Ramos (cell line): Measurements from ENCODE around the gene KCNK3.

Source experiments
- in situ Hi-C: fragments of 300-500 bp; cut with MboI; formaldehyde crosslinking; loops from one replicate; pipeline ENCODE4 v1.14.3; 2022; ENCODE audit warnings: low sequenced_read_pairs; ENCODE audit not compliant: unreplicated experiment

KCNK3 gene

GRCh38 chr2:26685989-26686839, 6.3 kb upstream of the KCNK3 start:
- in situ Hi-C loops: no loop called here

- in situ Hi-C loops: no loop called here
These were observed 5.2 kb upstream of the KCNK3 start for GRCh38 chr2:26687328-26687727.

- in situ Hi-C loops: no loop called here
These were observed 4.7 kb upstream of the KCNK3 start for GRCh38 chr2:26687801-26688200.

GRCh38 chr2:26691161-26691560, 1.4 kb upstream of the KCNK3 start:
- in situ Hi-C loops: no loop called here

GRCh38 chr2:26691881-26692278, 642 bp upstream of the KCNK3 start:
- in situ Hi-C loops: no loop called here

- in situ Hi-C loops: no loop called here
These were observed 651 bp downstream of the KCNK3 start for GRCh38 chr2:26692897-26693849.

- in situ Hi-C loops: no loop called here
These were observed 1.5 kb downstream of the KCNK3 start for GRCh38 chr2:26694001-26694400.

- in situ Hi-C loops: no loop called here
These were observed 3.9 kb downstream of the KCNK3 start for GRCh38 chr2:26696351-26696816.

GRCh38 chr2:26697425-26697824, 4.9 kb downstream of the KCNK3 start:
- in situ Hi-C loops: no loop called here

GRCh38 chr2:26699295-26699694, 6.8 kb downstream of the KCNK3 start:
- in situ Hi-C loops: no loop called here

- in situ Hi-C loops: no loop called here
These were observed 7.6 kb downstream of the KCNK3 start for GRCh38 chr2:26700078-26700477.

GRCh38 chr2:26701596-26701995, 9.1 kb downstream of the KCNK3 start:
- in situ Hi-C loops: no loop called here

- in situ Hi-C loops: no loop called here
These were observed 9.5 kb downstream of the KCNK3 start for GRCh38 chr2:26702025-26702424.

- in situ Hi-C loops: no loop called here
These were observed 12.0 kb downstream of the KCNK3 start for GRCh38 chr2:26704441-26704977.

GRCh38 chr2:26705126-26705525, 12.6 kb downstream of the KCNK3 start:
- in situ Hi-C loops: no loop called here

GRCh38 chr2:26706093-26706492, 13.6 kb downstream of the KCNK3 start:
- in situ Hi-C loops: no loop called here

GRCh38 chr2:26706616-26707473, 14.3 kb downstream of the KCNK3 start:
- in situ Hi-C loops: no loop called here

- in situ Hi-C loops: no loop called here
These were observed 15.2 kb downstream of the KCNK3 start for GRCh38 chr2:26707747-26708146.

GRCh38 chr2:26708457-26708856, 15.9 kb downstream of the KCNK3 start:
- in situ Hi-C loops: no loop called here
